Right lobe of liver (tissue), 4 donors: ENCODE measurements around the gene ETFRF1.

Experiments
- CTCF ChIP-seq, 4 donors: fragments of 200-600 bp in 3 of 4; fragments of 450-650 bp in 1 of 4; IDR thresholded peaks; one replicate each; pipeline versions ENCODE4 v1.5.1 to v1.8.0; 2016 to 2022; ENCODE audit warnings: antibody characterized with exemption in 4 of 4, mild to moderate bottlenecking in 2 of 4
- POLR2A ChIP-seq: fragments of 450-650 bp; IDR thresholded peaks from one replicate; pipeline ENCODE4 v1.6.1; 2017; ENCODE audit warnings: antibody characterized with exemption, mild to moderate bottlenecking
- donor health status: DM: no; HTN: no; CAD: no.
- donor health status: DM: no; HTN: no; CAD: no.
- donor health status: DM: no; HTN: yes; CAD: no.

- no peak for TF ChIP-seq CTCF (IDR thresholded peaks at IDR 0.05)
- TF ChIP-seq POLR2A = no peak
Measured at GRCh38 chr12:25248732-25249131, 53.7 kb downstream of the ETFRF1 start.
